Activated CD4-positive, alpha-beta T cell treated with anti-CD3 and anti-CD28 coated beads, Interleukin-2, amount 50 U/mL, for 1 hour (primary cell): ENCODE data around the gene AK9.
"Not testable (repeated sequence)": the region's sequence is repeated elsewhere in the genome, so short reads cannot be mapped to it uniquely, and the experiment has no call there.

Experiments
- DNase-seq: peaks from one replicate; pipeline ENCODE4 v3.0.0-alpha.2; 2020

AK9 gene

DNA sequence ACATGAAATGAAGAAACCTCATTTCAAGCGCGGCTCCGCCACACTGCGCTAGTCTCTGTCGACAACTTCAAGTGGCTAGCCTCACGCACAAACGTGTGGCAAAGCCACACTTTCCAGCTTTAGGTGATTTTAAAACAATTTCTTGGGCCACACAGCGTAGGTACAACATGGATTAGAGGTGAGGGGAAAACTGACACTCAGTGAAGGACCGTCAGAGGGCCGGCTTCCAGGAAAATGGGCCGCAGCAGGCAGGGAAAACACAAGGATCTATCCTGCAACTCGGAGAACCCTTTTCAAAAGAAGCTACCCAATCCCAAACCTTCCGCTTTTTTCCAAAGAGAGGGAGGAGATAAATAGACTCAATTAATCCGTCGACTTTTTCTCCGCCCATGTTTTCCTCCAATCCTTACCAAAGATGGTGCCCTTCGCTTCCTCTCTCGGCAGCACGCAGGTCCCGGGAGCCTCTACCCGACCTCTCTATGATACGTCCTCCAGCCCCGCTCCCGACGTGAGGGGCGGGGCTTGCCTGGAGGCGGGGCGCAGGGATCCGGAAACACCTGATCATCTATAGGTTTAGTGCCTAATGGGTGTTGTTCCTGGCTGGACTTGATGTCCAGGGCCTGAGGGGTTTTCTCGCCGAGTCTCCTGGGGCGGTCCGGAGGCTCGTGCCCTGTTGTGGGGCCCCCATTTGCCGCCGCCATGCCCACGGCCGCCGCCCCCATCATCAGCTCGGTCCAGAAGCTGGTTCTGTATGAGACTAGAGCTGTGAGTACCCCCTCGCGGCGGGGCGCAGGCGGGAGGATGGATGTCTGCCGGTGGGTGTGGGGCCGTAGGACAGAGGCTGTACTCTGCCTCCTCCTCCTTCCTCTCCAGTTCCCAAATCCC is at the start of gene AK9, which contains the start of gene FIG4:
Gene AK9 (minus strand): TSS at position 466 of the 885 bp plus-strand sequence. CDS start 15,457 bp downstream, outside the sequence.
Gene FIG4 (plus strand): TSS at position 560 of the 885 bp plus-strand sequence. CDS start 140 bp downstream, at position 700.
- peak; percentile 86 for DNase-seq

DNA sequence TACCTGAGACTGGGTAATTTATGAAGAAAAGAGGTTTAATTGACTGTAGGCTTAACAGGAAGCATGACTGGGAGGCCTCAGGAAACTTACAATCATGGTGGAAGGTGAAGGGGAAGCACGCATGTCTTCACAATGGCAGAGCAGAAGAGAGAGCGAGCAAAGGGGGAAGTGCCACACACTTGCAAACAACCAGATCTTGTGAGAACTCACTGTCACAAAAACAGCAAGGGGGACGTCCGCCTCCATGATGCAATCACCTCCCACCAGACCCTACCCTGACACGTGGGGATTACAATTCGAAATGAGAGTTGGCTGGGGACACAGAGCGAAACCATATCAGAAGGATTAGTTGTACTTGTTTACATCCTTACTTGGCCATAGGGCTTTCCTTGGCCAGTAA is 49.8 kb upstream of the AK9 start:
- no peak for DNase-seq

DNA sequence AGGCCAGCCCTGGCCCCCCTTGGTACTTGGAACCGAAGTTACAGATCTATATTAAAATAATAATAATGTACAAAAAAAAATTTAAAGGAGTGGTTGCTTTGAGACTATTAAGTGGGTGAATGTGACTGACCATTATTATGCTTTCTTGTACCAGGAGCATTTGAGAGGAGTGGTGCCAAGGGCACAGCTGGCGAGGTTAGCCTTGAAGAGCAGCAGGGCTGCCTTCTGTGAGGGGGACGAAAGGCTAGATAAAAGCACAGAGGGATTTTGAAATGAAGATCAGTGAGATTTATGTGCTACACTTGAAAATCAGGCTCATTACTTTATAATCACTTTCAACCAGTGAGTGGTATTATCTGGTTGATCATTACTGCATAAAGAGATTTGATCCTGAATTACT is 48.7 kb upstream of the AK9 start:
- DNase-seq, result no peak

DNA sequence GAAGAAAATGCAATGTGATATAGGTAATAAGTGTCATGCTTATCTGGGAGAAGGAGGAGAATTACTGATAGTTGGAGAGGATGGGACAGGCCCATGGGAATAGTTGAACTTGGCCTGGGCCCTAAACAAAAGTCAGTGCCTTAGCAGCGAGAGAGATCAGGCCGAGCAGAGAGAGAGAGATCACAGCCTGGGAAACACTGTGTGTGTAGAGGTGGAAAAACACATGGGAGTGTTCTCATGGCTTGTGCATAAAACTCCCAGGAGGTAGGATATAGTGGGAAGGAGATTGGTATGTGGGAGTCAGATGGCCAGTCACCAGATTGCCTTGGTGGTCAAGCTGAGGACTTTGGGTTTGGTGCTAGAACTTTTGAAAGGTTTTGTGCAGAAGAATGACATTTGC is 47.7 kb upstream of the AK9 start:
- DNase-seq, result no peak

DNA sequence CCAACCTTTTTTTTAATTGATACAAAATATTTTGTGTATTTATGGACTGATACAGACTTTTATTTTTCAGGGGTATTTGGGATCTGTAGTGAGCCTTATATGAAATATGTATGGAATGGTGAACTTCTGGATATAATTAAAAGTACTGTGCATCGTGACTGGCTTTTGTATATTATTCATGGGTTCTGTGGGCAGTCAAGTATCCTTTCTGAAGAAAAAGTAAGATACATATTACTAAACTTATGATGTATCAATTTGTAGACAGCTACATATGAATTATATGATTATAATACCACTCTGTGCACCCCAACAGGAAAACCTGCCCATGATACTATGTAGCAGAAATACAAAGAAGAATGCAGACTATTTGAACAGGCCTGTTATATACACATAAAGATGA is 47.3 kb upstream of the AK9 start:
- DNase-seq, result no peak

DNA sequence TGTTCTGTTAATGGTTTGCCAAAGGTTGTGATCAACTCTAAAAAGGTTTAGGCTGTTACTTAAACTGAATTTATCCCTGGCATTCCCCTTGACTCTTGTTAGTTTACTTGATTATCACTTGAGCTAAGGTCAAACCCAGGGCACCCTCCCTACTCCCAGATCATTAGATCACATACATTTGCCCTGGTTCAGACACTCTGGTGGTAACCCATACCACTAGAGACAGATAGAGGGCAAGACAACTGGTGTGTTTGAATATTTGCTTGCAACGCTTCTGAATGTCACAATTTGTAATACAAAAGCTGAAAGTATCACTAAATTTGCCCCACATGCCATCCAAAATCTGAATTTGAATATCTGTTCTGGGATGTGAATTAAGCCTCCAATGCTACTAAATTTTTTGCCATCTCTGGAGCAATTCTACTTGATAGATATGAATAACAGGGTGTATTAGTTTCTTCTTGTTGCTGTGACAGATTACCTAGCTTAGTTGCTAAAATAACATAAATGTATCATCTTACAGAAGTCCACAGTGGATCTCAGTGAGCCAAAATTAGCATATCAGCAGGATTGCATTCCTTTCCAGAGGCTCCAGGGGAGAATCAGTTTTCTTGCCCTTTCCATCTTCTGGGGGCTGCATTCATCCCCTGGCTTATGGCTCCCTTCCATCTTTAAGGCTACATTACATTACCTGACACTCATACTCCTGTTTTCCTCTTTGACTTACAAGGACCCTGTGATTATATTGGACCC is 45.4 kb upstream of the AK9 start:
- no peak for DNase-seq

DNA sequence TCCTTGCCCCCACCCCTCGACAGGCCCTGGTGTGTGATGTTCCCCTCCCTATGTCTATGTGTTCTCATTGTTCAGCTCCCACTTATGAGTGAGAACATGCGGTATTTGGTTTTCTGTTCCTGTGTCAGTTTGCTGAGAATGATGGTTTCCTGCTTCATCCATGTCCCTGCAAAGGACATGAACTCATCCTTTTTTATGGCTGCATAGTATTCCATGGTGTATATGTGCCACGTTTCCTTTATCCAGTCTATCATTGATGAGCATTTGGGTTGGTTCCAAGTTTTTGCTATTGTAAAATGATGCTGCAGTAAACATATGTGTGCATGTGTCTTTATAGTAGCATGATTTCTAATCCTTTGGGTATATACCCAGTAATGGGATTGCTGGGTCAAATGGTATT is 34.2 kb upstream of the AK9 start:
- not testable (repeated sequence) for DNase-seq

DNA sequence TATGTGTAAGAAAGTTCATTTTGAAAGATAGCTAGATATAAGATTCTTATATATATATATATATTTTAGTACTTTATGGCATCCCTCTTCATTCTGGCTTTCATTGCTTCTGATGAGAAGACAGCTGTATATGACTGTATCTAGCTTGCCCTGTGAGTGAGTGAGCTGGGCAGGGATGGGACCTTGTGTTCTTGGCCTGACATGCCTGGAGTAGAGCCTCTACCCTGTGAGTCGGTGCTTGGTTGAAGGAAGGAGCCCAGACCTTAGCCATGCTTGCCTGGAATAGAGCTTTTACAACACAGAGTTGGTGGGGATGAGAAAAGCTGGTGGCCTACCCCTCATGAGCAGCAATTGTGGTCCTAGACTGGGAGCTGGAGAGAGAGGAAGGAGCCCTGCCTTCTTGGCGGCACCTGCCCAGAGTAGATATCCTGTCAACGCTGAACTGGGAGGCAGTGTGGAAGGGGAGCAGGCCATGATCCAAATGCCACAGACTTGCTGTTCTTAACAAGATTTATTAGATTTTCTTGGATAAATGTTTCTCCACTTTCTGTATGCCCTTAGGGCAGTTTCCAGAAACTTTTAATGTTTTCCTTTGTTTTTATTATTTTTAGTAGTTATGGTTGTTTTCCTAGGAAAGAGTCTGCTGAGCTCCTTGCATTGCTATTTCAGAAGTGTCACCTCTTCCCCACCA is 31.7 kb upstream of the AK9 start:
- no peak for DNase-seq

DNA sequence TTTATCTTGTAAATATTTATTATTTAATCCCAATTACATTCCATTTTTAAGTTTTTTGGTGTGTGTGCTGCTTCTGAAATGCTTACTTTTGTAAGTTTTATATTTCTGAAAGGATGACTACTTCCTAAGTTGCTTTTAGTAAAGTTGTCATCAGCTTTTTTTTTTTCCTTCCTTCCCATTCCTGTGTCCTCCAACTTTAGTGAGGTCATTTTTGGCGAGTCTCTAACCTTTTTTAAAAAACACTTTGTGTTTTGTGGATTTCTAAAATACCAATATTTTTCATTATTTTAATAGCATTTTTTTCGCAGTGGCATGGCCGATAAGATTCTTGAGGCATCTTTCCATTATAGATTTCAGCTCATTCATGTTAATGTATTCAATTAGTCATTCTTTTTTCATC is 31.0 kb upstream of the AK9 start:
- no peak for DNase-seq

DNA sequence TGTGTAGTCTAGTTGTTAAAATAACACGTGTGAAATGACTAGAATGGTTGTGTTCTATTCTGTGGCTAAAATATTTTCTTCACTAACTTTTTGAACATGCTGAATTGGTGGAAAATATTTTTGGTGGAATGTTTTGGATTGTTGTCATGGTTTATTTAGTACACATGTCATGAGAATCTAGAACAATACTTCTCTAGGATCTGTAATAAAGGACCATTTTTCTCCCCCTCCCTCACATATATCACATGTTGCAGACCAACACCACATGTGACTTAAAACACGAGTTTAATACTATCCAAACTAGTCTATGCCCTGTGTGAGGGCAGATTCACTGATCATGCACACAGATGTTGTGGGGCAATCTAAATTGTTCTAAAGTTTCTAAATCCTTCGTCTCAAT is 29.3 kb upstream of the AK9 start:
- no peak for DNase-seq

DNA sequence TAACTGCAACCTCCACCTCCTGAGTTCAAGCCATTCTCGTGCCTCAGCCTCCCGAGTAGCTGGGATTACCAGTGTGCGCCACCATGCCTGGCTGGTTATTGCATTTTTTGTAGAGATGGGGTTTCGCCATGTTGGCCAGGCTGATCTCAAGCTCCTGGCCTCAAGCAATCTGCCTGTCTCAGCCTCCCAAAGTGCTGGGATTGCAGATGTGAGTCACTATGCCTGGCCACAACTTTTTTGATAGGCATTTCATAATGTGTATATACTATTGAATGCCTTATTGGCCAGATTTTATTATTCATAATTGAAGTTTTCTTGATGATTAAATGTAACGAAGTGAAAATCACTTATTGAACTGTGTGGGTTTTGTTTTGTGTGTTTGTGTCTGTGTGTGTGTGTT is 28.0 kb upstream of the AK9 start:
- DNase-seq, result no peak

DNA sequence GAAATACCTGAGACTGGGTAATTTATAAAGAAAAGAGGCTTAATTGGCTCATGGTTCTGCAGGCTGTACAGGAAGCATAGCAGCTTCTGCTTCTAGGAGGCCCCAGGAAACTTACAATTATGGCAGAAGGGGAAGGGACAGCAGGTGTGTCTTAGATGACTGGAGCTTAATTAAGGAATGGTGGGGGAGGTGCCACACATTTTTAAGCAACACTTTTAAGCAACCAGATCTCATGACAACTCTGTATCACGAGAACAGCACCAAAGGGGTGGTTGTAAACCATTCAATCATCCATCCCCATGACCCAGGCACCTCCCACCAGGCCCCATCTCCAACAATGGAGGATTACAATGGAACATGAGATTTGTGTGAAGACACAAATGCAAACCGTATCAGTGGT is 27.0 kb upstream of the AK9 start:
- no peak for DNase-seq

DNA sequence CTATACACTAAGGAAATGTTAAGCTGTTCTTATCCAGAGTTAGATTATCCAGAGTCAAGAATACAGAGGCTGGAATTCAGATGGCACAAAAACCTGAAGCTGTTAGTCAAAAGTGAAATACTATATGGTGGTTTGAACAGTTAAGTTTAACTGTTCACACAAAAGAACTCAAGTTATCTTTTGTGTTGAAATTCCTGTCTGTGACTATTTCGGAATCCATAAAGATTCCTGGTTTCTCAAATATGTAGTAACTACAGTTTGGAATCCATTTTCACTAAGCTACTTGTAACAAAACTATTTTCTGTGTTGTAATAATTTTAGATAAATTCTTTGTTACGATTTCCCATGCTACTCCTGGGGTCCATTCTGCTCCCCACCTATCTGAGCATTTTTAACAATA is 24.6 kb upstream of the AK9 start:
- DNase-seq, result no peak

DNA sequence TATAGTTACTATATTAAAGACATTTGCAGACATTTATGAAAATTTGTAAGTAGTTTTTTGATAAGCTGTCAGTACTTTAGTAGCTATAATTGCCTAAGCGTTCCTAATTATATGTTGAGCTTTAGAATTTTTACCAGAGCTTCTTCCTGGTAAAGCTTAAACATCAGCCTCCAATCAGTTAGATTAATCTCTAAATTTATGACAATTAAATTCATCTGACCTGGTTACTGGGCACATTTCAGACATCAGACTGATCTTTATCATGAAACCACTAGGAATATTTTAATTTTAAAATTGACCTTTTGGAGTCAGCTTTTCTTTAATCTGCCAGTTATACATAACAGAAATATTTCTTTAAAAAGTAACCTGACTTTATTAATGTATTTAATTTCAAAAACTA is 23.6 kb upstream of the AK9 start:
- DNase-seq, result no peak

DNA sequence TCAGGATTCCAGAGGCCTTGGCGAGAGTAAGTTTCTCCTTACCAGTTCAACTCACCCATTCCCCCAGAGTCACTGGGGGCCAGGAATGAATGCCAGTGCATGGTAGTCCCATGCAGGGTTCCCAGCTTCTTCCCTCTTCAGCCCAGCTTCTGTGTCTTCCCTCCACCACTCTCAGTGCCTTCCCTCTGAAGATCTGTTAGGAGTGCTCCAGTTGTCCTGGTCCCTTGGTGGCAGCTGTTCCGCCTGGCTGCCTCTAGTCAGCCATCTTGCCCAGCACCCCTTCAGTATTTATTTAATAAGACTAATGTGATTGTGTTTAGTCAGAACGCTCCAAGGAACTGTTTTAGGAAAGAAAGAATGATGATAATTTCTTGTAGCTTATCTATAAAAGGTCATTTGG is 23.2 kb upstream of the AK9 start:
- DNase-seq, result no peak

DNA sequence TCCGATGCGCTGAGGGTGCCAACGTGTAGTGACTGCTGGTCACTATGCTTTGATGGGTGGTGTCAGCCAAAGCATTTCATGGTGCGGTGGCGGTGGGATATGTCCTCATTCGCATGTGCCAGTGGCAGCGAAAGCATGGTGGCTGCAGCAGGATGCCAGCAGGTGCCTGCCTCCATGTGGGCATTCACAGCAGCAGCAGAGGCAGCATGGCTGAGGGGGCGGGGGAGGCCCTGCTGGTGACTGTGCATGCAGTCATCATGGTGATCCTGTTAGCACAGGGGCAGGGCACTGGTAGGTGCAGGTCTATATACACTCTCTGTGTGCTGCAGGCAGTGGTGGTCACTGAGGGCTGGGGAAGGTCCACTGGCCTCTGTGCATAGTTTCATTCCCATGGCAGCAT is 22.1 kb upstream of the AK9 start:
- no peak for DNase-seq

DNA sequence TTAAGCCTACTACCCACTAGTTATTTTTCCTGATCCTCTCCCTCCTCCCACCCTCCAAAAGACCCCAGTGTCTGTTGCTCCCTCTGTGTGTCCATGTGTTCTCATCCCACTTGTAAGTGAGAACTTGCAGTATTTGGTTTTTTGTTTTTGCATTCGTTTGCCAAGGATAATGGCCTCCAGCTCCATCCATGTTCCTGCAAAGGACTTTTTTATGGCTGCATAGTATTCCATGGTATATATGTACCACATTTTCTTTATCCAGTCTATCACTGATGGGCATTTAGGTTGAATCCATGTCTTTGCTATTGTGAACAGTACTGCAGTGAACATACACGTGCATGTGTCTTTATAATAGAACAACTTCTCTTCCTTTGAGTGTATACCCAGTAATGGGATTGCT is 17.1 kb upstream of the AK9 start:
- not testable (repeated sequence) for DNase-seq

DNA sequence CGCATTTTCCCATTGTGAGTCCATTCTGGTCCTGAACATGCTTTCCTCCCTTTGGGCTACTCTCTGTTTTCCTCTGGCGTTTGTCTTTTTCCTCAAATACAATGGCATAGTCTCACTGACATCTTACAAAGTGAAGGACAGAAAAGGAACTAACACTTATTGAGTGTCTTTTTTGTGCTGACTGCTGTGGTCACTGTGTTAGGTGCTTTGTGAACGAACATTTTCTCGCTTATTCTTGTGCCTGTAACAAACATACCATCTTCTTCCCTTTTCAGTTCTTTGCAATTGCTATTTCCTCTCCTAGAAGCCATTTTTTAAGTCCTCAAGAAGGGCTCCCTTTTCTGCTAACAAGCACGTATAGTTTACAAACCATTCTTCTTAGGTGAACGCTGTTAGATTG is 15.5 kb upstream of the AK9 start:
- no peak for DNase-seq

DNA sequence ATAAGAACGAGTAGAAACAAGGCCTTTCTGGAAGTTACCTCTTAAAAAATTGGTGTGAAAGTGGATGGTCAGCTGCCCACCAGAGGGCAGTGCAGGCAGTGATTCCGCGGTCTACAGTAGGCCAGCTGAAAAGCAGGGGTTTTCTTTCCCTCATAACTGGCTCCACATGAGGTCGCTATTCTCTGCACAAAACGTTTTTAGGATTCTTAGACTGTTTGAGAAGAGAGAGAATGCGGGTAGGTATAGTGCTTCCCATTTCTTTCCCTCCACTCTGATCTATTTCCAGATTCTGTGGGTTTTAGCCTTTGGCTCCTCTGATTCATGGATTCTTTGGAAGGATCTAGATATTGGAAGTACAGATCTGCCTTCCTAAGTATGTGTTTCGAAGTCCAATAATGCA is 14.3 kb upstream of the AK9 start:
- DNase-seq, result peak; percentile 68

DNA sequence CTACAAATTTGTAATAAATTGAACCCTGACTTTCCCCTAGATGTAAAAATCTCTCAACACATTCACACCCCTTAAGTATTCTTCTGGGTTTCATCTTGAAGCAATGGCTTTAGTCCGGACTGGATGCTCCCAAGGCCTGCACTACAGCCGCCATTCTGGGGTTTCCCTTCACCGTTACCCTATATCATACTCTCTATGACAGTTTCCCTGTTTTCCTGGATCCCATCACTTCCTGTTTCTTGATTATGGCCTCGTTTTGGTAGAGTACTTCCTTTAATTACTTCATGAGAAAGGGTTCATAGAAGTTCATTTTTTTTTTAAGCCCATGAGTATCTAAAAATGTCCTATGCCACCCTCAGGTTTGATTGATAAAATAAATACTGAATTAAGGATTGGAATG is 11.8 kb upstream of the AK9 start:
- no peak for DNase-seq

DNA sequence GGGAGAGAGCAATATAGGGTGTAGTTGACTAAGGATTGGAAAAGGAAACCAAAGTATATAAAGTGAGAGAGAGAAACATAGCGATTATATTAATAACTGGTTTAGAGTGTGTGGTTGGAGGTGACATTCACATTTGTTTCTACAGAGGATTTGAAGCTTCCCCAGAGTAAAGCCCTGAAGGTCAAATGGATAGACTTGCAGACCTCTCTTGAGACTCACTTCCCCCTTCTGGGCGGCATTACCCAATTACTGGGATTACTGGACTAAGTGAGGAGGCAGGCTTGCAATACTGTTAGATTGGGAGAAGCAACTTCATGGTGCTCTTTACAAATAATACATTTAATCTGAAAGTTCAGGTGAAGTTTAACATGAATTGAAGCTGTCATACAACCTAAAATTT is 10.8 kb upstream of the AK9 start:
- no peak for DNase-seq

DNA sequence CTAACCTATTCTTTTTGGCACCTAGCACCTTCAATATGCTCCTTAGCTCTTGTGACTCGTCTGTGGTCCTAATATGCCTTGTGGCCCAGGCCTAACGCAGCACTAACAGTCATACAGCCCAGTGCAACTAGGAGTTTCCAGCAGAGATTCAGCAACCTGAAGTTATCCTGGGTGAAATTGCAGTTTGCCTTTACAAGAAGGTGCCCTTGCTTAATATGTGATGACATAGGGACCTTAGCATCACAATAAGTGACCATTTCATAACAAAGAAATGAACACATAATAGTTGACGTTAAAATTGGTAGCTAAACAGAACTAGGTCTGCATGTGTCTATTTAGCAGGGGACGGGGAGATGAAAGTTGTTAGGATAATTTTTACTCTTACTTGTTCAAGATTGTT is 10.2 kb upstream of the AK9 start:
- DNase-seq, result no peak

DNA sequence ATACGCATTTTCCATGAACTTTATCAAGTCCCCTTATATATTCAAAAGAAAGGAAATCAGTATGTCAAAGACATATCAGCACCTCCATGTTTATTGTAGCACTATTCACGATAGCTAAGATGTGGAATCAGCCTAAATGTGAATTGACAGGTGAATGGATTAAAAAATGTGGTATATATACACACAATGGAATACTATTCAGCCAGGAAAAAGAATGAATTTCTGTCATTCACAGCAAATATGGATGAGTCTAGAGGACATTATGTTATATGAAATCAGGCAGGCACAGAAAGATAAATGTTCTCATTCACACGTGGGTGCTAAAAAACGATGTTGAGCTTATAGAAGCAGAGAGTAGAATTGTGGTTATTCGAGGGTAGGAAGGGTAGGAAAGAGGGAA is 5.4 kb upstream of the AK9 start:
- DNase-seq, result no peak

DNA sequence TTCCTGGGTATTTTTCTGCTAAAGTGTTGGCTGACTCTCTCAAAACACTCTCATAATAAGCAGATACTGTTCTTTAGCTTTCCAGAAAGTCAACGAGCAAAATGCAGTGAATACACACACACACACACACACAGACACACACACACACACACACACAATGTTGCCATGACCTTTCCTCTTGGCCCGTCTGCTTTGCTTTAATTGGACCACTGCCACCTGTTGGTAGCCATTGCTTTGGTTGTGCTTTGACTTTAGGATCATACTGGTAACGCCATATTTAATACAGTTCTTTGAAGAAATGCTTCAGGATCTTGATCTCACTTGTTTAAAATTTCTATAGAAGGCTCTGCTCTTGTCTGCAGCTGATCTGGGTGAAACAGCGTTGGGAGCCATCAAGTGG is 4.5 kb upstream of the AK9 start:
- DNase-seq, result no peak
